GM21825 (cell line): Measurements from ENCODE around the gene MS4A15.
"Not testable (repeated sequence)": the region's sequence is repeated elsewhere in the genome, so short reads cannot be mapped to it uniquely, and the experiment has no call there.

Source experiments
- ATAC-seq: cut with Tn5 transposase; IDR thresholded peaks from one replicate; pipeline ENCODE4 v1.9.1; 2021; ENCODE audit warnings: mild to moderate bottlenecking, moderate library complexity; ENCODE audit not compliant: unreplicated experiment

Gene MS4A15, protein sequence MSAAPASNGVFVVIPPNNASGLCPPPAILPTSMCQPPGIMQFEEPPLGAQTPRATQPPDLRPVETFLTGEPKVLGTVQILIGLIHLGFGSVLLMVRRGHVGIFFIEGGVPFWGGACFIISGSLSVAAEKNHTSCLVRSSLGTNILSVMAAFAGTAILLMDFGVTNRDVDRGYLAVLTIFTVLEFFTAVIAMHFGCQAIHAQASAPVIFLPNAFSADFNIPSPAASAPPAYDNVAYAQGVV

GRCh38 chr11:60756307-60757032 is at the start of gene MS4A15:
Gene MS4A15, plus strand, starts transcription at chr11:60756867. Its CDS starts 6,867 bp downstream, at chr11:60763734.
- no peak for ATAC-seq

DNA sequence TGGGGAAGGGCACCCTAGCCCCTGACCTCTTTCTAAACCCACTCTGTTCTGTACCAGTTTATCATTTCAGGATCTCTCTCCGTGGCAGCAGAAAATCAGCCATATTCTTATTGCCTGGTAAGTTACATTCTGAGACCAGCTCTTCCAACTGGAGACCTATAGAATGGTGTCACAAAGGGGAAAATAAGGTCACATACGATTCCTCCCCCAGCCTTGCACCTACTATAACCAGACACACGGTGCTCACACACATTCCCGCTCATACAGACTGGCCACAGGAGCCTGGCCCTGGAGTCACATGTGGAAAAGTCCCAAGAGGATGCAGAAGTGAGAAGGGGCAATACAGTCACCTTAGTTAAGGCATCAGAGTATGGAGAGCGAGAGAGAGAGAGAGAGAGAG is 49.7 kb upstream of the MS4A15 start:
- ATAC-seq = no peak

DNA sequence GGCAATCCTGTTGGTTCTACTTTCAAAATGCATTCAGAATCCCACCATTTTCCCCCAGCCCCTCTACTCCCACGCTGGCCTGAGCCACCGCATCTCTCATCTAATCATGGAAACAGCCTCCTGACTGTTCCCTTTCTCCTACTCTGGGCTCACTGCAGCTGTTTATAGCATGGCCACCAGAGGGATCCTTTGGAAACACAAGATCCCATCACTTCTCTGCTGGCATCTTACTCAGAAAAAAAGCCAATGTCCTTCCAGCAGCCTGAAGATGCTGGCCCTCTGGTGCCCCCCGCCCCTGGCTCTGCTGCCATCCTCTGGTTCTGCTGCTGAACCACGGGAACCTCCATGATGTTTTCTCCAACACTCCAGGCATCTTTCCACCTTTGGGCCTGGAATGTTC is 46.2 kb upstream of the MS4A15 start:
- no peak for ATAC-seq

GRCh38 chr11:60711276-60711675 is 45.4 kb upstream of the MS4A15 start:
- no peak for ATAC-seq

DNA sequence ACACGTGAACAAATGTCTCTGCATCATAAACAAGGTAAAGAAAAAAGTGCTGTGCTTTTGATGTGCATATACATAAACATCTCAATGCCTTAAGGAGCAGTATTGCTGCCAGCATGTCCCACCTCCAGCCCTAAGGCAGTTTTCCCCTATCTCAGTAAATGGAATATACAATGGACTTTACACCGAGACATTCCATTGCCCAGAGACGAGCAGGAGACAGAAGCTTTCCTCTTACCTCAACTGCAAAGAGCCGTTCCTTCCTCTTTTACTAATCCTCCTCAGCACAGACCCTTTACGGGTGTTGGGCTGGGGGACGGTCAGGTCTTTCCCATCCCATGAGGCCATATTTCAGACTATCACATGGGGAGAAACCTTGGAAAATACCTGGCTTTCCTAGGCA is 43.2 kb upstream of the MS4A15 start:
- ATAC-seq = not testable (repeated sequence)

DNA sequence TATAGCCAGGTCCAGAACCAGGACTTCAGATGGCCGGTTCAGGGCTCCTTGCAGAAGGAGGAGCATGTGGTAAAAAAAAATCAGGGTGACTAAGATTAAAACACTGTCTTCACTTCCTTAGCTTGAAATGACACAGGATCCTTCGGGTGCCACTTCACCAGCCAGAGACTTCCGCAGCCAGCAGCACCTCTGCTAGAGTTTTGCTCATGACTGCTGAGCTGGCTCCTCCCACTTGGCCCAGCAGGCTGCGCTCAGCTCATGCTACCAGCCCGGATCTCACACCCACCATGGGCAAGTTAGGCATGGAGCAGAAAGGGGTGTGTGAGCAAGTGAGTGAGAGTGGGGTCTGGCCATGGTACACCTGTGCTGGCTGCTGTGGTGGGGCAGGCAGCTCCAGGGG is 38.7 kb upstream of the MS4A15 start:
- ATAC-seq = no peak

GRCh38 chr11:60718524-60719316 is 37.9 kb upstream of the MS4A15 start:
- ATAC-seq = no peak

DNA sequence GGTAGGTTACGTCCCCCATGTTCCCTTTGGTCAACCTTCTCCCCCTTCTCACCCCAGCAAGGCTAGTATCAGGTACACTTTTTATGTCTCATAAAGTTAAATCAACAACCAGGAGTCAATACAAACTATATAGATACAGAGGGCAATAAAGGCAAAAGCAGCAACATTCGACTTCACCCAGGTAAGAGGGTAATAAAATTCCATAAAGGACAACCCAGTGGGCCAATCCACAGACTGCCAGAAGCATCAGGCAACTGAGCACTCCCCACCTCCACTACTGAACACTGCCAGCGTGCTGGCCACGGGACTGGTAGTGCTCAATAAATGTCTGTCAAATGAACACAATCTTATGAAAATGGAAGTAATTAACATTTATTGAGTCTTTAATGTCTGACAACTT is 37.3 kb upstream of the MS4A15 start:
- ATAC-seq = no peak

- no peak for ATAC-seq
Measured at GRCh38 chr11:60720460-60720859, 36.2 kb upstream of the MS4A15 start.

DNA sequence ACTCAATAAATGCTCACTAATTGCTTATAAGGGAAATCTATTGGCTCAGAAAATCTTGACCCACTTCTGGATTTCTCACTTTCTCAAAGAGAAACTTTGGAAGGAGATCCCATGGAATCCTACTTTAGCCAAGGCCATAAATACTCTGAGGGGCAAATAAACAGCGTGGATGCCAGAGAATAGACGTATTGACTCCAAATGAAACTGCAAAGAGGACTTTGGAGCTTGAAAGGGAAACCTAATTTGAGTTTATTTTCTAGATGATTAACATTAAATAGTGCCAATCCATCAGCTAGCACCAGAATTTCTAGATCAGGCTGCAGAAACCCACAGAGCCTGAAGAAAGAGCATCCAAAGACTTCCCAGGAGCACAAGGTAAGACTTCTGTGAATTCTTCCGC is 32.2 kb upstream of the MS4A15 start, which contains the start of gene MS4A18:
MS4A18 (plus strand) TSS at position 301 of the 400 bp plus-strand sequence.
- no peak for ATAC-seq

DNA sequence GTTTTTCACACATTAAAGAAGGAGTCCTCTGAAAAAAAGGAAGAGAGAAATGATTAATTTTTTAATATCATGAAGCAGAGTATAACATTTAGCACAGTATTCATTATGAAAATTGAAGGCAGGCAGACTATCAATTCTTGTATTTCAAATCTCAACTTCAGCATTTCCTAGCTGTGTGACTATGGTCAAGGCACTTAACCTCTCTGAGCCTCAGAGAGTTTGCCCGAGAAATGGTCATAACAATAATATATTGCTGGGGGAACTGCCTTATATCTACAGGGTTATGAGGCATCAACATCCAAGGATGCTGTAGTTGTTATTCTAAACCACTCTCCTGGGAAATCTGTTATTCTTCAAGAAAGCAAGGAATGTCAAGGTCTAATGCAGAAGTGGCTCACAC is 31.1 kb upstream of the MS4A15 start:
- no peak for ATAC-seq

DNA sequence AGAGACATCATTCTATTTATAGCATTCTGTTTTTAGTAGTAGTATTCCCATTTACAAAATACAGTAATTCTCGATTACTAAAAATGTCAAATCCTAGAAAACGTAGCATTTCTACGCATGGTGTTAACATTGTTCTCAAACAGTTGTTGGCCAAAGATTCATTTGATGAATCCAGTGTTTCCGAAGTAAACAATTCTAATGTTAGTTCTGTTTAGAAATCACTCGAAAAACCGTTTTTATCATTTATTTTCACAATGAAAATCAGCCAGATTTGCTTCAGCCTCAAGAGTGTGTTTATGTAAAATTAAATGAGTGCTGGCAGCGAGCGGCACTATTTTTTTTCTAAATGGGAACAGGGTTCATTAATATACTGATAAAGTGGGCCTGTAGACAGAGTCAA is 25.1 kb upstream of the MS4A15 start:
- ATAC-seq = no peak

GRCh38 chr11:60734279-60734678 is 22.4 kb upstream of the MS4A15 start:
- no peak for ATAC-seq

- no peak for ATAC-seq
Measured at GRCh38 chr11:60739114-60739513, 17.6 kb upstream of the MS4A15 start.

- no peak for ATAC-seq
Measured at GRCh38 chr11:60740573-60740972, 16.1 kb upstream of the MS4A15 start.

DNA sequence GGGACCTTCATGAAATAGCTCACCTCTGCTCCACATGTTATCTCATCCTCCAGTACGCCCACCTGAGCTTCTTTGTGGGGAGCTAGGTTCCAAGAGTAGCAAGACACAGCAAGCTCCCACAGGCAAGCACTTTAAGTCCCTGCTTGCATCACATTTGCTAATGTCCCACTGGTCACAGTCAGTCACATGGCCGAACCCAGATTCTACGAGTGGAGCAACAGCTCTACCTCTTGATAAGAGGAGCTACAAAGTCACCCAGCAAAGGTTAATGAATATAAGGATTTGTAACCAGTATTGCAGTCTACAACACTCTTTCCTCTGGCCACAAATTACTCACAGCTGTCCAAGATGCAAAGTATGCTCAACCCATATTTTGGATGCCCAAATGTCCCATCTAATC is 15.2 kb upstream of the MS4A15 start:
- ATAC-seq = no peak

DNA sequence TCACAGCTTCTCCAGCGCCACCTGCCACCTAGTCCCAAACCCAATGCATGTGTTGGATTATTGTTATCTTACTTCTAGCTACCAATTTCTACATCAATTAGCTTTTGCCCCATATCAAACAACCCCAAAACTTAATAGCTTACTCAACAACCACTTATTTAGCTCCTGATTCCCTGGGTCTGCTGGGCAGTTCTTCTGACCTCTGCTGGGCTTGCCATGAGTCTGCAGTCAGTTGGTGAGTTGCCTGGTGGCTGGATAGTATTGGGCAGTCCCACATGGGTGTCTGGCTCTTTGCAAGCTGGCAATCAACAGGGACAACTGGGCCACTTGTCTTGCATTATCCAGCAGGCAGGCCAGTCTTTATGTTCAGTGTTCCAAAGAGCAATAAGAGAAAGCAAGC is 13.6 kb upstream of the MS4A15 start:
- no peak for ATAC-seq

DNA sequence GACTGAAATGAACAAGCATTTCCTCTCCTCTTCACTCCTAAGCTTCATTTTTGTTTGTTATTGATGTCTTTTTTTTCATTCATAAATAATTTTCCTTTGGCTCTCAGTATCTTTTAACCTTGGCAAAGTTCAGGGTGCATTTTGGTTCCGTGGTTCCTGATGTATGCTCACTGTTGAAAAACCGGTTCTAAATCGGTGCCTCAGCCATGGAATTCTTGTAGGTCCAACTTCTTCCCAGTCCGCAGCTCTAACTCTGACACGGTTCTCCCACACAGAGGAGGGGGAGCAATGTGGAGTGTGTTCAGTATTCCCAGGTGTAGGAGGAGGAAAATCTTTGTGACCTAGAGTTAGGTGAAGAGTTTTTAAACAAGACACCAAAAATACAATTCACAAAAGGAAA is 12.6 kb upstream of the MS4A15 start:
- no peak for ATAC-seq

DNA sequence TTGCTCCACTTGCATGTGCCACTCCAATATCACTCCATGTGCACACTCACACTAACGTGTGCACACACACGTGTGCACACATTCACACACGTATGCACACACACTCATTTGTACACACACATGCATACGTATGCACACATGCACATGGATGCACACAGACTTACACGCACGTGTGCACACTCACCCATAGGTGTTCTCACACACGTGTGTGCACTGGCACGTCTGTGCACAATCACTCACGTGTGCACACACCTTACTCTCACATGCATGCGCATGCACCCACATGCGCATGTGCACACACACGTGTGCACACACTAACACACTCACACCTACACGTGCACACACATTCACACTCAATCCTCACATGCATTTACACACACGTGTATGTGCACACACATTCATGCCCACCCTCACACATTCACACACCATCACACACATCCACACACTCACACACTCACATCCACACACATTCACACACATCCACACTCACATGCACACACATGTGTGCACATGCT is 9.3 kb upstream of the MS4A15 start:
- ATAC-seq = no peak

DNA sequence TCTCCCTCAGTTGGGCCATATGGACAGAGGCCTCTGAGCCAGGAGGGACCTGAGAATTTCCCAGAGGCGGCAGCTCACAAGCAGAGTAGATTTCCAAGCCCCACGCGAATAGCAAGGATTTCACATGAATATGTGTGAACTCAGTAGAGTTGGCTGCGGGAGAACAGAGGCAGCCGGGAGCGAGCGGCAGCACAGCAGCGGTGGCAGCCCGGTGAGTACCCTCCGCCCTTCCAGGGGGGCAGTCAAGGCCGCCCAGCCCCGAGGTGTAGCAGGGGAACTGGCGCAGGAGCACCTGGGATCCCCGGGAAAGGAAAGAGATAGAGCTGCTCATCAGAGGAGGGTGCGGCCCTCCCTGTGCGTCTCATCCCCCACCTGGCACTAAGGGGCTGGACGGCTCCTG is 8.4 kb upstream of the MS4A15 start:
- ATAC-seq = no peak

DNA sequence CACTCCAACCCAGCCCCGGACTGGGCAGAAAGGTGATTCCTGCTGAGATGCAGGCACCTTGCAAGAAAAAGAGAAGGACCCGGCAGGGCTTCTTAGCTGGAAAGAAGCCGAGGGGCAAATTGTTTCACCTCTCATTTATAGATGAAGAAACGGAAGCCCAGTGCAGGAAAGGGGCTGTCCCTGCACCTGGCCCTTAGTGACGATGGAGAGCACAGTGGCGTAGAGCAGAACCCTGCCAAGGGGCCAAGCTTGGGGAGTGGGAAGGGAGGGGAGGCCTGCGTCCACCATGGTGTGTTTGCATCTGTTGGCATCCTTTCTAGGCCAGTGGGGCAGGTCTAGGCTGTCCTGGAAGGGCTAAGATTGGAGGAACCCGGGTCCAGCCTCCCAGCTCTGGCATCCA is 7.8 kb upstream of the MS4A15 start:
- no peak for ATAC-seq

DNA sequence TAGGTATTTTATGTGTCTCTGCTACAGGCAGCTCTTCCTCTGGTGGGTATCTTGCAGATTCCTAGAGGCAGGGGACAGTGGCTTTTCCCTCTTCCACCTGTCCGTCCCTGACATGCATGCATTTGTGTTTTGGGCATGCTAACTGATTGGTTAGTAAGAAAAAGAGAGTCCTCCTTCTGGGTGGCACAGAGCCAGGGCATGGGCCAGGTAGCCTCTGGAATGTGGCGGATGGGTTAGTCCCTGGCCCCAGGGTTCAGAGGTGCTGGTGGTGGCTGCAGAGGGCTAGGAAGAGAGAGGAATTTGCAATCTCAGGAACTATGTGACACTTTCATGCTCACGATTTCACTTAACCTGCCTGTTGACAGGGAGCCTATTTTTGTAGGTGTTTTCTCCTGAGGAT is 5.8 kb upstream of the MS4A15 start:
- ATAC-seq = no peak
